ENCODE results near the gene LRRC49. TPM values are rescaled to one million over a fixed set of nuclear protein-coding genes. Genes with fewer than 3 reads are reported as not detected.
"Not testable (repeated sequence)": the region's sequence is repeated elsewhere in the genome, so short reads cannot be mapped to it uniquely, and the experiment has no call there.

Gene LRRC49
- total RNA-seq, 1 donor from 2014 or later: 45.7 TPM

GRCh38 chr15:70859998-70860397 is 32.6 kb upstream of the LRRC49 start:
- ATAC-seq (ENCODE audit: poor library complexity) (no peak), DNase-seq (no peak)
- intact Hi-C loops (cut with DNase I): no loop called here

GRCh38 chr15:70863450-70864218 is 29.0 kb upstream of the LRRC49 start:
- intact Hi-C loops (cut with DNase I): no loop called here
- no peak for DNase-seq
- ATAC-seq (ENCODE audit: poor library complexity): peak; percentile 66

- intact Hi-C loops (cut with DNase I): no loop called here
- ATAC-seq (ENCODE audit: poor library complexity) (no peak), DNase-seq (no peak)
Observed at GRCh38 chr15:70866982-70867641, 25.5 kb upstream of the LRRC49 start.

GRCh38 chr15:70867911-70868467 is 24.6 kb upstream of the LRRC49 start:
- intact Hi-C loops (cut with DNase I): no loop called here
- DNase-seq: peak; percentile 61

GRCh38 chr15:70869346-70869745 is 23.3 kb upstream of the LRRC49 start:
- ATAC-seq (ENCODE audit: poor library complexity) (no peak), DNase-seq (no peak)
- intact Hi-C loops (cut with DNase I): no loop called here

More at GRCh38 chr15:70867911-70868467, 24.6 kb upstream of the LRRC49 start:
- ATAC-seq (ENCODE audit: poor library complexity): peak; percentile 85

GRCh38 chr15:70870051-70870450 is 22.6 kb upstream of the LRRC49 start:
- ATAC-seq (ENCODE audit: poor library complexity) (no peak), DNase-seq (no peak)
- intact Hi-C loops (cut with DNase I): no loop called here

GRCh38 chr15:70871490-70871889 is 21.1 kb upstream of the LRRC49 start:
- ATAC-seq (ENCODE audit: poor library complexity); DNase-seq; intact Hi-C loops (cut with DNase I): not testable (repeated sequence)

GRCh38 chr15:70873232-70874054 is 19.2 kb upstream of the LRRC49 start:
- no peak for ATAC-seq (ENCODE audit: poor library complexity)
- no peak for DNase-seq
- intact Hi-C loops (cut with DNase I): loop anchor here (2.0 kb wide), 1 partner anchor 47 kb away; no protein-coding TSS in a partner anchor

GRCh38 chr15:70875001-70875782 is 17.4 kb upstream of the LRRC49 start:
- intact Hi-C loops (cut with DNase I): loop anchor here (2.0 kb wide), 1 partner anchor 48 kb away; no protein-coding TSS in a partner anchor
- ATAC-seq (ENCODE audit: poor library complexity): peak; percentile 67
- no peak for DNase-seq

- DNase-seq (no peak), ATAC-seq (ENCODE audit: poor library complexity) (no peak)
- intact Hi-C loops (cut with DNase I): no loop called here
Observed at GRCh38 chr15:70876011-70876410, 16.6 kb upstream of the LRRC49 start.

GRCh38 chr15:70876683-70877082 is 15.9 kb upstream of the LRRC49 start:
- intact Hi-C loops (cut with DNase I): no loop called here
- ATAC-seq (ENCODE audit: poor library complexity): no peak
- no peak for DNase-seq

- no peak for DNase-seq
- intact Hi-C loops (cut with DNase I): no loop called here
- no peak for ATAC-seq (ENCODE audit: poor library complexity)
Observed at GRCh38 chr15:70879401-70879800, 13.2 kb upstream of the LRRC49 start.

- intact Hi-C loops (cut with DNase I): no loop called here
- ATAC-seq (ENCODE audit: poor library complexity): no peak
- no peak for DNase-seq
Observed at GRCh38 chr15:70880781-70881180, 11.8 kb upstream of the LRRC49 start.

- intact Hi-C loops (cut with DNase I): no loop called here
- DNase-seq: no peak
- ATAC-seq (ENCODE audit: poor library complexity): no peak
Observed at GRCh38 chr15:70882361-70882760, 10.3 kb upstream of the LRRC49 start.

GRCh38 chr15:70892912-70893560 is 410 bp downstream of the LRRC49 start:
- intact Hi-C loops (cut with DNase I): loop anchor here (10.0 kb wide), 1 partner anchor 212 kb away; no protein-coding TSS in a partner anchor
- peak; percentile 49 for DNase-seq

GRCh38 chr15:70902107-70902506 is 9.5 kb downstream of the LRRC49 start:
- no peak for ATAC-seq (ENCODE audit: poor library complexity)
- DNase-seq: no peak
- intact Hi-C loops (cut with DNase I): no loop called here

More at GRCh38 chr15:70892912-70893560, 410 bp downstream of the LRRC49 start:
- ATAC-seq (ENCODE audit: poor library complexity): peak; percentile 74

- intact Hi-C loops (cut with DNase I): no loop called here
- ATAC-seq (ENCODE audit: poor library complexity) (no peak), DNase-seq (no peak)
Observed at GRCh38 chr15:70906842-70907241, 14.2 kb downstream of the LRRC49 start.

All from Right ventricle myocardium superior (tissue), 1 donor.